Trophoblast cell (in vitro differentiated cells and primary cell): ENCODE measurements around the gene PPEF1. TPM values are rescaled to one million over a fixed set of nuclear protein-coding genes. Genes with fewer than 3 reads are reported as not detected.

Source experiments
- DNase-seq, 2 donors: peaks; one replicate each; pipeline ENCODE4 v3.0.0-alpha.2; 2016
- H2AFZ ChIP-seq: 2 replicates; pipeline ENCODE4 v1.6.1; 2013; ENCODE audit warnings: low read length, moderate library complexity, mild to moderate bottlenecking; ENCODE audit not compliant: insufficient read depth, poor library complexity
- H2AK5ac ChIP-seq: 2 replicates; pipeline ENCODE4 v1.6.1; 2013; ENCODE audit warnings: mild to moderate bottlenecking, low read length
- H2BK120ac ChIP-seq: 2 replicates; pipeline ENCODE4 v1.6.1; 2013; ENCODE audit warnings: low read length, mild to moderate bottlenecking, moderate library complexity; ENCODE audit not compliant: insufficient read depth, poor library complexity
- H2BK12ac ChIP-seq: 2 replicates; pipeline ENCODE4 v1.6.1; 2013; ENCODE audit warnings: mild to moderate bottlenecking, low read length, moderate library complexity
- H2BK5ac ChIP-seq: 2 replicates; pipeline ENCODE4 v1.6.1; 2013; ENCODE audit warnings: low read length, low read depth, moderate library complexity, mild to moderate bottlenecking; ENCODE audit not compliant: poor library complexity
- H3K14ac ChIP-seq: 2 replicates; pipeline ENCODE4 v1.6.1; 2013; ENCODE audit warnings: mild to moderate bottlenecking, low read length
- H3K18ac ChIP-seq: 2 replicates; pipeline ENCODE4 v1.6.1; 2013; ENCODE audit warnings: mild to moderate bottlenecking, low read length
- H3K23ac ChIP-seq: 2 replicates; pipeline ENCODE4 v1.6.1; 2013; ENCODE audit warnings: low read length
- H3K27ac ChIP-seq: 2 replicates; pipeline ENCODE4 v1.5.1; 2013; ENCODE audit warnings: low read depth, mild to moderate bottlenecking, inconsistent platforms, low read length, moderate library complexity
- H3K27me3 ChIP-seq: 2 replicates; pipeline ENCODE4 v1.6.1; 2013; ENCODE audit warnings: inconsistent platforms, mild to moderate bottlenecking, low read length, moderate library complexity; ENCODE audit not compliant: insufficient read depth
- H3K36me3 ChIP-seq, 2 experiments: 1 replicate in 1 of 2; 2 replicates in 1 of 2; pipeline ENCODE4 v1.6.1; 2013; ENCODE audit warnings: low read length in 2 of 2, mild to moderate bottlenecking in 2 of 2, moderate library complexity in 1 of 2; ENCODE audit not compliant: insufficient read depth in 2 of 2, control insufficient read depth in 1 of 2
- H3K4ac ChIP-seq: 2 replicates; pipeline ENCODE4 v1.6.1; 2013; ENCODE audit warnings: low read depth, mild to moderate bottlenecking, low read length, moderate library complexity
- H3K4me1 ChIP-seq, 2 experiments: 1 replicate in 1 of 2; 2 replicates in 1 of 2; pipeline ENCODE4 v1.6.1; 2013; ENCODE audit warnings: low read length in 2 of 2, mild to moderate bottlenecking in 2 of 2, moderate library complexity in 1 of 2; ENCODE audit not compliant: insufficient read depth in 2 of 2, control insufficient read depth in 1 of 2
- H3K4me2 ChIP-seq: 2 replicates; pipeline ENCODE4 v1.6.1; 2013; ENCODE audit warnings: inconsistent platforms, mild to moderate bottlenecking, low read length, moderate library complexity
- H3K4me3 ChIP-seq: 2 replicates; pipeline ENCODE4 v1.5.1; 2013; ENCODE audit warnings: mild to moderate bottlenecking, low read depth, low read length, inconsistent platforms
- H3K79me1 ChIP-seq: one replicate; pipeline ENCODE4 v1.6.1; 2013; ENCODE audit warnings: low read length
- H3K79me2 ChIP-seq: 2 replicates; pipeline ENCODE4 v1.6.1; 2013; ENCODE audit warnings: low read length, mild to moderate bottlenecking; ENCODE audit not compliant: control insufficient read depth, insufficient read depth, poor library complexity
- H3K9ac ChIP-seq: 2 replicates; pipeline ENCODE4 v1.6.1; 2013; ENCODE audit warnings: mild to moderate bottlenecking, low read length
- H3K9me3 ChIP-seq: 2 replicates; pipeline ENCODE4 v1.6.1; 2013; ENCODE audit warnings: low read depth, mild to moderate bottlenecking, control low read depth, inconsistent platforms, low read length; ENCODE audit not compliant: insufficient read depth
- H4K12ac ChIP-seq: 2 replicates; pipeline ENCODE4 v1.6.1; 2013; ENCODE audit warnings: low read depth, mild to moderate bottlenecking, low read length, moderate library complexity
- H4K8ac ChIP-seq: 2 replicates; pipeline ENCODE4 v1.6.1; 2013; ENCODE audit warnings: low read depth, mild to moderate bottlenecking, low read length, moderate library complexity
- H4K91ac ChIP-seq: one replicate; pipeline ENCODE4 v1.6.1; 2013; ENCODE audit warnings: low read depth, mild to moderate bottlenecking, low read length, moderate library complexity
- WGBS: extraction: QIAGEN DNeasy Blood & Tissue Kit; methylation state at CpG from one replicate; pipeline ENCODE4 v1.1.7; 2013; ENCODE audit warnings: missing lambda C conversion rate; ENCODE audit not compliant: insufficient read length, insufficient coverage; ENCODE audit errors: extremely low coverage; 5-methylcytosine and 5-hydroxymethylcytosine counted together
- polyA plus RNA-seq: library from polyadenylated mRNA; stranded (reverse); fragments of 200-250 nt; gene quantifications from 2 replicates; pipeline ENCODE4 v1.2.3, GENCODE V29; 2013

Gene PPEF1, protein sequence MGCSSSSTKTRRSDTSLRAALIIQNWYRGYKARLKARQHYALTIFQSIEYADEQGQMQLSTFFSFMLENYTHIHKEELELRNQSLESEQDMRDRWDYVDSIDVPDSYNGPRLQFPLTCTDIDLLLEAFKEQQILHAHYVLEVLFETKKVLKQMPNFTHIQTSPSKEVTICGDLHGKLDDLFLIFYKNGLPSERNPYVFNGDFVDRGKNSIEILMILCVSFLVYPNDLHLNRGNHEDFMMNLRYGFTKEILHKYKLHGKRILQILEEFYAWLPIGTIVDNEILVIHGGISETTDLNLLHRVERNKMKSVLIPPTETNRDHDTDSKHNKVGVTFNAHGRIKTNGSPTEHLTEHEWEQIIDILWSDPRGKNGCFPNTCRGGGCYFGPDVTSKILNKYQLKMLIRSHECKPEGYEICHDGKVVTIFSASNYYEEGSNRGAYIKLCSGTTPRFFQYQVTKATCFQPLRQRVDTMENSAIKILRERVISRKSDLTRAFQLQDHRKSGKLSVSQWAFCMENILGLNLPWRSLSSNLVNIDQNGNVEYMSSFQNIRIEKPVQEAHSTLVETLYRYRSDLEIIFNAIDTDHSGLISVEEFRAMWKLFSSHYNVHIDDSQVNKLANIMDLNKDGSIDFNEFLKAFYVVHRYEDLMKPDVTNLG
- 0.11 and 0.18 TPM in 2 replicates for polyA plus RNA-seq

DNA sequence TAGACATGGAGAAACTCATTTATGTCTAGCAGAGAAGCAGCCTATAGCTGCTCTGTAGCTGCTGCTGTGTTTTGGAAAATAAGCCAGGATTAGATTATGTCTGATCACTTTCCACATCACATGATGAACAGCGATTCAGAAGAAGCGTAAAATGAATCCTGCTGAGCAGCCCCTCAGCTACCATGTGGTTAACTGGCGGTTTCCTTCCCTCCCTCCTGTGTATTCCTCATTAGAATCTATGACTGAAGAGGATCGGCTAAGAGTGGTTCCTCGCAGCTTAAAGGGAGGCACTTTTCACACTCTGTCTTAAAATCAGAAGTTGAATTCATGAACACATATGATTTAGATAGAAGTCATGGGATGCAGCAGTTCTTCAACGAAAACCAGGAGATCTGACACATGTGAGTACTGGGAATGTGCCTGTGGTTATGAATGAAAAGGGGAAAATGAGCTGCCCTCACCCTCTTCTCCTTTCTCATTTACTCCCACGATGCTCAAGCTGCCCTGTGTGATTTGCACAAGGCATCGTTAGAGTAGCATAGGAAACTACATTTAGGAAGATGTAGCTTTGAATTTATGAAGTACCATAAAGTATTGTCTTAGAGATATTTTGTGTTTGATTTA is at the start of gene PPEF1:
Gene PPEF1, plus strand, starts transcription at position 220 of the 624 bp plus-strand sequence. Its CDS starts 136 bp downstream, at position 356.
- Histone ChIP-seq H3K4me1 (no peaks in the 10 kb centered on the region), H3K27ac (no peak within 1 kb of the TSS), H4K91ac (no peak within 1 kb of the TSS), H3K36me3 (no peaks in the 10 kb centered on the region), H2BK12ac (no peak within 1 kb of the TSS), H3K18ac (no peak within 1 kb of the TSS), H2AFZ (no peak within 1 kb of the TSS), H4K12ac (no peak within 1 kb of the TSS), H3K9ac (no peak within 1 kb of the TSS), H3K9me3 (no peaks in the 10 kb centered on the region), H4K8ac (no peak within 1 kb of the TSS), H2AK5ac (no peak within 1 kb of the TSS), H3K27me3 (no peaks in the 10 kb centered on the region), H2BK120ac (no peak within 1 kb of the TSS), H2BK5ac (no peak within 1 kb of the TSS), H3K79me1 (no peaks in the 10 kb centered on the region), H3K79me2 (no peaks in the 10 kb centered on the region), H3K4me3 (no peak within 1 kb of the TSS), H3K4ac (no peak within 1 kb of the TSS), H3K14ac (no peak within 1 kb of the TSS), H3K23ac (no peak within 1 kb of the TSS), H3K4me2 (no peak within 1 kb of the TSS)
- no CpG with 5 or more reads among the region's 8 CpGs for WGBS
- no peak for DNase-seq

DNA sequence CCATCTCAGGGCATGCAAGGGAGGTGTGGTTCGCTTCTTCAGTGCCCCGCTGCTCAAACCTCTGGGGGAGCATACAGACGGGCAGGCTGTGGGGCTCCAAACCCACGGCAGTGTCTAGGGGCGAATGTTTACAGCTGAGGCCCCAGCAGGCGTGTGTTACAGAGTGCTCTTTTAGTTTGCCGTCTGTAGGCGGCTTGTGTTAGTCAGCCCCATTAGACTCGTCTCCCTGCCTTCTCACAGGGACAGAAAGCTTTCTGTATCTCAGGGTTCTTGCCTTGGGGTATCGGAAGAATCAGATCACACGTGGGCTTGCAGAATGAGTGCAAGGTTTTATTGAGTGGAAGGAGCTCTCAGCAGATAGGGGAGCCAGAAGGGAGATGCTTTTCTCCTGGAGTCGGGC is 46.2 kb upstream of the PPEF1 start:
- WGBS, result no CpG with 5 or more reads among the region's 12 CpGs
- H3K27ac ChIP-seq, result no peak overlapping the region
- DNase-seq, result no peak

DNA sequence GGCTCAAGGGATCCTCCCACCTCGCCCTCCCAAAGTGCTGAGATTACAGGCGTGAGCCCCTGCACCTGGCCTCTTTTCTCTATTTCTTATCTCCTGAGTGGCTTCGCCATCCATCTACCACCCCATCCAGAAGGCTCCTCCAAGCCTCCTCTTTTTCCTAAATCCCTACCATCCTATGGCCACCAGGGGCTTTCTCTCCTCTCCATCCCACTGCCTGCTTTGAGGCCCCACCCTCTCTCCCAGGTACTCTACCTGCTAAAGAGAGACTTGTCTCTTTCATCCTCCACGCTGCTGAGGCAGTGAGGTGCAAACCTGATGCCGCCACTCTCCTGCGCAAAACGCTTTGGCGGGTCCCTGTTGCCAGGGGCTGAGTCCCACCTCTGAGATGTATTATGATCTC is 42.5 kb upstream of the PPEF1 start:
- no peaks in the 10 kb centered on the region for H3K27me3 ChIP-seq
- no peak overlapping the region for H2BK120ac ChIP-seq
- no CpG with 5 or more reads among the region's 8 CpGs for WGBS
- H3K79me1 ChIP-seq, result no peaks in the 10 kb centered on the region
- no peak overlapping the region for H3K4me3 ChIP-seq
- H3K4me2 ChIP-seq, result no peak overlapping the region
- no peak overlapping the region for H3K23ac ChIP-seq
- no peaks in the 10 kb centered on the region for H3K79me2 ChIP-seq
- no peak overlapping the region for H3K9ac ChIP-seq
- no peak overlapping the region for H2BK5ac ChIP-seq
- H3K9me3 ChIP-seq, result no peaks in the 10 kb centered on the region
- no peak overlapping the region for H3K14ac ChIP-seq
- no peak overlapping the region for H4K12ac ChIP-seq
- no peak overlapping the region for H2AFZ ChIP-seq
- no peak for DNase-seq
- no peak overlapping the region for H2AK5ac ChIP-seq
- no peak overlapping the region for H4K8ac ChIP-seq
- no peaks in the 10 kb centered on the region for H3K4me1 ChIP-seq
- no peaks in the 10 kb centered on the region for H3K36me3 ChIP-seq
- no peak overlapping the region for H3K18ac ChIP-seq
- H3K27ac ChIP-seq, result no peak overlapping the region
- no peak overlapping the region for H2BK12ac ChIP-seq
- H4K91ac ChIP-seq, result no peak overlapping the region
- H3K4ac ChIP-seq, result no peak overlapping the region

More for the DNA sequence above, 46.2 kb upstream of the PPEF1 start:
- Histone ChIP-seq H3K9ac (no peak overlapping the region), H3K27me3 (no peaks in the 10 kb centered on the region), H2BK5ac (no peak overlapping the region), H3K4me3 (no peak overlapping the region), H4K91ac (no peak overlapping the region), H2BK120ac (no peak overlapping the region), H2AK5ac (no peak overlapping the region), H3K79me2 (no peaks in the 10 kb centered on the region), H3K4me2 (no peak overlapping the region), H4K8ac (no peak overlapping the region), H3K18ac (no peak overlapping the region), H3K4me1 (no peaks in the 10 kb centered on the region), H3K14ac (no peak overlapping the region), H4K12ac (no peak overlapping the region), H3K36me3 (no peaks in the 10 kb centered on the region), H3K79me1 (no peaks in the 10 kb centered on the region), H2AFZ (no peak overlapping the region), H3K4ac (no peak overlapping the region), H3K23ac (no peak overlapping the region), H2BK12ac (no peak overlapping the region), H3K9me3 (no peaks in the 10 kb centered on the region)

DNA sequence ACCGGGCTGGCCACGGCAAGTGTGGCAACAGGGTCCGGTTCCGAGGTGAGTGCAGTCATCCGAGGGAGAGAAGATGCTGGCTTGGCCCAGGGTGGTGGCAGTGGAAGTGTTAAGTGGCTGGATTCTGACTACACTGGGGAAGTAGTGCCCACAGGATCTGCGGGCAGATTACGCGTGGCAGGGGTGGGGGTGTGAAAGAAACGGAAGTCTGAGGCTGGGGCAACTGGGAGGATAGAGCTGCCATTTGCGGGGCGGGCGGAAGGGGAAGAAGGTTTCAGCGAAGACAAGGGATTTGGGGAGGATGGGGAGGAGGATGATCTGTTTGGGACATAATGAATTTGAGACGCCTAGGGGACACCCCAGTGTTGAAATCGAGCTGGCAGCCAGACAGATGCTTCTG is 40.8 kb upstream of the PPEF1 start:
- H3K23ac ChIP-seq, result no peak overlapping the region
- H2AK5ac ChIP-seq, result no peak overlapping the region
- no peaks in the 10 kb centered on the region for H3K27me3 ChIP-seq
- H2BK120ac ChIP-seq, result no peak overlapping the region
- no peaks in the 10 kb centered on the region for H3K4me1 ChIP-seq
- H3K79me2 ChIP-seq, result no peaks in the 10 kb centered on the region
- H3K27ac ChIP-seq, result no peak overlapping the region
- H3K14ac ChIP-seq, result no peak overlapping the region
- no peak overlapping the region for H4K91ac ChIP-seq
- H2BK12ac ChIP-seq, result no peak overlapping the region
- H4K12ac ChIP-seq, result no peak overlapping the region
- no peak overlapping the region for H3K4me2 ChIP-seq
- H3K9ac ChIP-seq, result no peak overlapping the region
- no peak overlapping the region for H2BK5ac ChIP-seq
- no CpG with 5 or more reads among the region's 15 CpGs for WGBS
- H3K36me3 ChIP-seq, result no peaks in the 10 kb centered on the region
- H3K79me1 ChIP-seq, result no peaks in the 10 kb centered on the region
- H3K9me3 ChIP-seq, result no peaks in the 10 kb centered on the region
- no peak overlapping the region for H3K4me3 ChIP-seq
- no peak overlapping the region for H3K18ac ChIP-seq
- DNase-seq, result no peak
- H4K8ac ChIP-seq, result no peak overlapping the region
- H3K4ac ChIP-seq, result no peak overlapping the region
- H2AFZ ChIP-seq, result no peak overlapping the region
